NCI-H2196 treated with DMSO at 0.1 percent for 48 hours (cell line): ENCODE results near the gene ARL3.
A peak's percentile ranks its signal among the peaks of the same experiment; 100 is the strongest.

Experiments
- DNase-seq: peaks from one replicate; lab custom pipeline; 2025; ENCODE audit not compliant: unreplicated experiment; lab: John Stamatoyannopoulos, UW

The ARL3 gene

GRCh38 chr10:102641880-102642735 is 72.1 kb downstream of the ARL3 start:
- peak; percentile 57 for DNase-seq

GRCh38 chr10:102641402-102641801 is 72.8 kb downstream of the ARL3 start:
- DNase-seq, result peak; percentile 4

- DNase-seq, result no peak
Measured at GRCh38 chr10:102639537-102639936, 74.7 kb downstream of the ARL3 start.

GRCh38 chr10:102635377-102635776 is 78.8 kb downstream of the ARL3 start:
- no peak for DNase-seq

- DNase-seq, result no peak
Measured at GRCh38 chr10:102634686-102635085, 79.5 kb downstream of the ARL3 start.

- DNase-seq, result no peak
Measured at GRCh38 chr10:102633848-102634247, 80.3 kb downstream of the ARL3 start.

GRCh38 chr10:102633287-102633686 is 80.9 kb downstream of the ARL3 start:
- no peak for DNase-seq

GRCh38 chr10:102632394-102633111 is 81.6 kb downstream of the ARL3 start:
- no peak for DNase-seq

- no peak for DNase-seq
Measured at GRCh38 chr10:102631525-102632393, 82.4 kb downstream of the ARL3 start.

GRCh38 chr10:102630663-102631062 is 83.5 kb downstream of the ARL3 start:
- DNase-seq, result no peak

- no peak for DNase-seq
Measured at GRCh38 chr10:102629661-102630614, 84.3 kb downstream of the ARL3 start.

- DNase-seq, result no peak
Measured at GRCh38 chr10:102628451-102628911, 85.7 kb downstream of the ARL3 start.

- DNase-seq, result no peak
Measured at GRCh38 chr10:102627736-102628293, 86.4 kb downstream of the ARL3 start.

GRCh38 chr10:102627291-102627735 is 86.9 kb downstream of the ARL3 start:
- DNase-seq, result no peak

GRCh38 chr10:102626026-102626685 is 88.0 kb downstream of the ARL3 start:
- DNase-seq, result no peak

GRCh38 chr10:102624751-102625645 is 89.2 kb downstream of the ARL3 start:
- DNase-seq, result no peak

- no peak for DNase-seq
Measured at GRCh38 chr10:102624094-102624493, 90.1 kb downstream of the ARL3 start.
